Measurements from ENCODE around the gene BRINP3. TPM values are rescaled to one million over a fixed set of nuclear protein-coding genes. Genes with fewer than 3 reads are reported as not detected.
A peak's percentile ranks its signal among the peaks of the same experiment; 100 is the strongest.

BRINP3 gene
- polyA plus RNA-seq, 12 donors, result 0.10 to 12.6 (median 1.1) TPM; not detected in 1

- DNase-seq, result no peak
Observed at GRCh38 chr1:190453550-190453949, 24.1 kb downstream of the BRINP3 start.

GRCh38 chr1:190452272-190452848 lies 25.3 kb downstream of the BRINP3 start:
- no peak for DNase-seq

- DNase-seq, result no peak
Observed at GRCh38 chr1:190444464-190444863, 33.2 kb downstream of the BRINP3 start.

- no peak for DNase-seq
Observed at GRCh38 chr1:190439447-190439846, 38.2 kb downstream of the BRINP3 start.

GRCh38 chr1:190436615-190437014 lies 41.0 kb downstream of the BRINP3 start:
- DNase-seq, result peak; percentile 14

GRCh38 chr1:190429932-190430331 lies 47.7 kb downstream of the BRINP3 start:
- no peak for DNase-seq

- DNase-seq, result no peak
Observed at GRCh38 chr1:190429141-190429540, 48.5 kb downstream of the BRINP3 start.

GRCh38 chr1:190416239-190416638 lies 61.4 kb downstream of the BRINP3 start:
- no peak for DNase-seq

GRCh38 chr1:190413142-190413541 lies 64.5 kb downstream of the BRINP3 start:
- DNase-seq, result no peak

GRCh38 chr1:190403402-190403801 lies 74.3 kb downstream of the BRINP3 start:
- DNase-seq, result no peak

GRCh38 chr1:190399233-190399632 lies 78.4 kb downstream of the BRINP3 start:
- DNase-seq, result no peak

GRCh38 chr1:190391582-190391981 lies 86.1 kb downstream of the BRINP3 start:
- no peak for DNase-seq

- no peak for DNase-seq
Observed at GRCh38 chr1:190377991-190378390, 99.7 kb downstream of the BRINP3 start.

- no peak for DNase-seq
Observed at GRCh38 chr1:190377294-190377693, 100.4 kb downstream of the BRINP3 start.

GRCh38 chr1:190376044-190376443 lies 101.6 kb downstream of the BRINP3 start:
- DNase-seq, result no peak

- DNase-seq, result no peak
Observed at GRCh38 chr1:190373705-190374336, 103.8 kb downstream of the BRINP3 start.

GRCh38 chr1:190367200-190367599 lies 110.5 kb downstream of the BRINP3 start:
- DNase-seq, result no peak

GRCh38 chr1:190365283-190365682 lies 112.4 kb downstream of the BRINP3 start:
- no peak for DNase-seq

- DNase-seq, result no peak
Observed at GRCh38 chr1:190353538-190354101, 124.0 kb downstream of the BRINP3 start.

- no peak for DNase-seq
Observed at GRCh38 chr1:190344454-190344853, 133.2 kb downstream of the BRINP3 start.

GRCh38 chr1:190338829-190339228 lies 138.8 kb downstream of the BRINP3 start:
- DNase-seq, result no peak

- DNase-seq, result no peak
Observed at GRCh38 chr1:190328871-190329270, 148.8 kb downstream of the BRINP3 start.

GRCh38 chr1:190328361-190328760 lies 149.3 kb downstream of the BRINP3 start:
- DNase-seq, result no peak

- no peak for DNase-seq
Observed at GRCh38 chr1:190327271-190327670, 150.4 kb downstream of the BRINP3 start.
